ENCODE results near the gene SSBP3. TPM values are rescaled to one million over a fixed set of nuclear protein-coding genes. Genes with fewer than 3 reads are reported as not detected.

Gene SSBP3
- total RNA-seq, 1 experiment from 2014 or later: 37.5 TPM

DNA sequence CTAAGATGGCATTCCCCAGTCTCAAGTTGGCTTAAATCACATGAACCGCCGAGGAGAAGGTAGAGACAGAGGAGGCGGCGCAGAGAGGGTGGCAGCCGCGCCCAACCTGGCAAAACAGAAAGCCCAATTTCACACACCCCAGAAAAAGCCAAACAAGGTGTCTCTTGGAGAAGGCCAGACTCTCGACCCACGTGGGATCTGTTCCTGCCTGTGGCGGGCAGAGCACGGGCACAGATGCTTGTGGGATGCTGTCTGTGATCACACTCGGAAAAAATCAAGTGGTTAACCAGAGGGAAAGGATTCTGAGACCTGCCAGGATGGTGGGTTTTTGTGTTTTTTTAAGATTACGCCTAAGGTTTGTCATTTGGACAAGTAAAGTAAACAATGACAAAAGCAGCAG is 125.5 kb downstream of the SSBP3 start:
- TF ChIP-seq FOSL1 (IDR thresholded peaks at IDR 0.05; ENCODE audit: low read depth): no peak
- no peak for TF ChIP-seq ZNF274 (IDR thresholded peaks at IDR 0.05; ENCODE audit: low read depth, low read length)
- TF ChIP-seq, protein P1, sequence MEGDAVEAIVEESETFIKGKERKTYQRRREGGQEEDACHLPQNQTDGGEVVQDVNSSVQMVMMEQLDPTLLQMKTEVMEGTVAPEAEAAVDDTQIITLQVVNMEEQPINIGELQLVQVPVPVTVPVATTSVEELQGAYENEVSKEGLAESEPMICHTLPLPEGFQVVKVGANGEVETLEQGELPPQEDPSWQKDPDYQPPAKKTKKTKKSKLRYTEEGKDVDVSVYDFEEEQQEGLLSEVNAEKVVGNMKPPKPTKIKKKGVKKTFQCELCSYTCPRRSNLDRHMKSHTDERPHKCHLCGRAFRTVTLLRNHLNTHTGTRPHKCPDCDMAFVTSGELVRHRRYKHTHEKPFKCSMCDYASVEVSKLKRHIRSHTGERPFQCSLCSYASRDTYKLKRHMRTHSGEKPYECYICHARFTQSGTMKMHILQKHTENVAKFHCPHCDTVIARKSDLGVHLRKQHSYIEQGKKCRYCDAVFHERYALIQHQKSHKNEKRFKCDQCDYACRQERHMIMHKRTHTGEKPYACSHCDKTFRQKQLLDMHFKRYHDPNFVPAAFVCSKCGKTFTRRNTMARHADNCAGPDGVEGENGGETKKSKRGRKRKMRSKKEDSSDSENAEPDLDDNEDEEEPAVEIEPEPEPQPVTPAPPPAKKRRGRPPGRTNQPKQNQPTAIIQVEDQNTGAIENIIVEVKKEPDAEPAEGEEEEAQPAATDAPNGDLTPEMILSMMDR (IDR thresholded peaks at IDR 0.05 in 2 of 3, conservative IDR thresholded peaks at IDR 0.05 in 1 of 3; ENCODE audit: borderline replicate concordance in 1 of 3, insufficient read depth in 1 of 3, low read depth in 2 of 3, low read length in 2 of 3): no peak
- TF ChIP-seq, protein P2, sequence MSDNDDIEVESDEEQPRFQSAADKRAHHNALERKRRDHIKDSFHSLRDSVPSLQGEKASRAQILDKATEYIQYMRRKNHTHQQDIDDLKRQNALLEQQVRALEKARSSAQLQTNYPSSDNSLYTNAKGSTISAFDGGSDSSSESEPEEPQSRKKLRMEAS (IDR thresholded peaks at IDR 0.05): no peak
- TF ChIP-seq POLR2A (IDR thresholded peaks at IDR 0.05; ENCODE audit: borderline replicate concordance, extremely low read depth, insufficient read depth, insufficient read length): no peak
- no peak for TF ChIP-seq EZH2phosphoT487 (IDR thresholded peaks at IDR 0.05; ENCODE audit: borderline replicate concordance)
- no TSS peak for BruUV-seq (replicated peaks)
- DNase-seq (ENCODE audit: low read depth, low spot score) (no peak), ATAC-seq (no peak)
- no peak overlapping the region for H3K9ac ChIP-seq (ENCODE audit: low read length)
- H3K4me2 ChIP-seq (ENCODE audit: low read length): no peak overlapping the region
- ChIA-PET POLR2A (no interaction called here), RAD21 (ENCODE audit: low non-redundant PET in 1 of 2, low total read pairs in 2 of 2, uncharacterized antibody in 2 of 2, unreplicated experiment in 2 of 2) (no interaction called here), CTCF (no interaction called here)
- no peaks in the 10 kb centered on the region for H3K9me2 ChIP-seq (ENCODE audit: insufficient read depth)
- H3K36me3 ChIP-seq (ENCODE audit: control insufficient read depth in 1 of 2, insufficient read depth in 2 of 2, low read length in 2 of 2): no peaks in the 10 kb centered on the region
- no peak overlapping the region for H3K27ac ChIP-seq (ENCODE audit: low read depth, low read length)
- H3K9me3 ChIP-seq (ENCODE audit: control insufficient read depth in 1 of 2, insufficient read depth in 1 of 2, low read depth in 1 of 2, low read length in 2 of 2): no peaks in the 10 kb centered on the region
- intact Hi-C loops (cut with micrococcal nuclease): no loop called here
- no peaks in the 10 kb centered on the region for H3K27me3 ChIP-seq (ENCODE audit: insufficient read depth, low read length)
- H3K4me3 ChIP-seq (replicated peaks in 1 of 2; ENCODE audit: low read depth in 1 of 2, low read length in 2 of 2): no peak overlapping the region
- peaks cover 4 to 7% of the 10 kb centered on the region in 2 experiments; a peak in 2 of 4 replicates for H3K4me1 ChIP-seq (ENCODE audit: control insufficient read depth in 1 of 2, insufficient read depth in 2 of 2, low read length in 2 of 2)
- H2AFZ ChIP-seq (ENCODE audit: low read depth, low read length, poor library complexity, severe bottlenecking): no peak overlapping the region
- H4K20me1 ChIP-seq (ENCODE audit: insufficient read depth): no peaks in the 10 kb centered on the region
- H3K79me2 ChIP-seq (ENCODE audit: insufficient read depth, low read length): no peaks in the 10 kb centered on the region

DNA sequence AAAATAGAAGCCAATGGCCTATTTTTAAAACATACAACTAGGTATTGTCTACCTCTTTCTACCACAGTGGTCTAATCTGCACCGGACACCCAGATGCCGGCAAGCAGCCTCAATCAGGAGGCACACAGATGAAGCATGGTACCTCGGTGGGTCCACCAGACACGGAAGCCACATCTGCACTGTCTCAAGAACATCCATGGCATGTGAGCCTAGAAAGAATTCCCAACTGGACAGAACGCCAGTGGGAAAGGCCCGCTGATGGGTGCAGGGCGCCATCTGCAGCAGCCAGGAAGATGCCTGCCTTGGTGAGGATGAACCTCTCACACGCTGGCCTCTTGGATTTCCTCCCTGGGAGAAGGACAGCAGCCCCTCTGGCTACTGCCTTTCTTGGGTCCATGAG is 126.7 kb downstream of the SSBP3 start:
- TF ChIP-seq RAD21 (IDR thresholded peaks at IDR 0.05; ENCODE audit: low read depth) (peak; percentile 27; the same call in 1 of the 2 replicates), SP1 (IDR thresholded peaks at IDR 0.05; ENCODE audit: low read depth) (no peak)
- no peaks in the 10 kb centered on the region for H3K9me2 ChIP-seq (ENCODE audit: insufficient read depth)
- H2AFZ ChIP-seq (ENCODE audit: low read depth, low read length, poor library complexity, severe bottlenecking): no peak overlapping the region
- no peaks in the 10 kb centered on the region for H3K36me3 ChIP-seq (ENCODE audit: control insufficient read depth in 1 of 2, insufficient read depth in 2 of 2, low read length in 2 of 2)
- POLR2A ChIA-PET: no interaction called here
- no peak for DNase-seq (ENCODE audit: low read depth, low spot score)
- no peak overlapping the region for H3K27ac ChIP-seq (ENCODE audit: low read depth, low read length)
- no peaks in the 10 kb centered on the region for H3K9me3 ChIP-seq (ENCODE audit: control insufficient read depth in 1 of 2, insufficient read depth in 1 of 2, low read depth in 1 of 2, low read length in 2 of 2)
- RAD21 ChIA-PET (ENCODE audit: low non-redundant PET in 1 of 2, low total read pairs in 2 of 2, uncharacterized antibody in 2 of 2, unreplicated experiment in 2 of 2): no interaction called here
- H3K27me3 ChIP-seq (ENCODE audit: insufficient read depth, low read length): no peaks in the 10 kb centered on the region
- no peak for ATAC-seq
- H3K4me1 ChIP-seq (ENCODE audit: control insufficient read depth in 1 of 2, insufficient read depth in 2 of 2, low read length in 2 of 2): peaks cover 4 to 7% of the 10 kb centered on the region in 2 experiments; a peak in 2 of 4 replicates
- no peak overlapping the region for H3K4me3 ChIP-seq (replicated peaks in 1 of 2; ENCODE audit: low read depth in 1 of 2, low read length in 2 of 2)
- intact Hi-C loops (cut with micrococcal nuclease): no loop called here
- CTCF ChIA-PET: no interaction called here
- H3K79me2 ChIP-seq (ENCODE audit: insufficient read depth, low read length): no peaks in the 10 kb centered on the region
- no peak overlapping the region for H3K9ac ChIP-seq (ENCODE audit: low read length)
- H3K4me2 ChIP-seq (ENCODE audit: low read length): no peak overlapping the region
- no TSS peak for BruUV-seq (replicated peaks)
- H4K20me1 ChIP-seq (ENCODE audit: insufficient read depth): no peaks in the 10 kb centered on the region
